Thoracic aorta (tissue), 2 donors: Measurements from ENCODE around the gene SHISAL2A. TPM values are rescaled to one million over a fixed set of nuclear protein-coding genes. Genes with fewer than 3 reads are reported as not detected.

Experiments
- ATAC-seq: fragments of 150-250 bp; one replicate; pipeline ENCODE4 v1.8.0; 2017; ENCODE audit warnings: low read depth; ENCODE audit not compliant: insufficient number of reproducible peaks, low FRiP score
- DNase-seq: peaks from one replicate; pipeline ENCODE4 v3.0.0-alpha.2; 2020; ENCODE audit warnings: low spot score
- H3K27ac ChIP-seq, 2 donors: fragments of 200-600 bp; sonication (generic); 1 replicate in 1 of 2; 2 replicates in 1 of 2; pipeline ENCODE4 v1.5.1; 2016; ENCODE audit warnings: mild to moderate bottlenecking in 2 of 2, moderate library complexity in 2 of 2
- H3K27me3 ChIP-seq: fragments of 200-600 bp; sonication (generic); replicated peaks from 2 replicates; pipeline ENCODE4 v1.6.0; 2016; ENCODE audit warnings: mild to moderate bottlenecking; ENCODE audit not compliant: insufficient read depth
- H3K36me3 ChIP-seq: fragments of 200-600 bp; sonication (generic); one replicate; pipeline ENCODE4 v1.5.1; 2016
- H3K4me1 ChIP-seq, 2 donors: fragments of 200-600 bp; sonication (generic); 1 replicate in 1 of 2; 2 replicates in 1 of 2; pipeline versions ENCODE4 v1.5.1 to v1.6.0; 2016; ENCODE audit warnings: low read depth in 2 of 2, mild to moderate bottlenecking in 1 of 2; ENCODE audit not compliant: control insufficient read depth in 1 of 2
- H3K4me3 ChIP-seq: fragments of 200-600 bp; sonication (generic); 2 replicates; pipeline ENCODE4 v1.5.1; 2016; ENCODE audit warnings: mild to moderate bottlenecking
- H3K9me3 ChIP-seq: fragments of 200-600 bp; sonication (generic); 2 replicates; pipeline ENCODE4 v1.5.1; 2016
- CTCF ChIP-seq: fragments of 200-600 bp; sonication (generic); IDR thresholded peaks from one replicate; pipeline ENCODE4 v1.5.1; 2019; ENCODE audit warnings: antibody characterized with exemption
- total RNA-seq, 2 donors: library from RNA; depleted of rRNA; stranded (reverse); fragments of >200 nt; gene quantifications; one replicate each; pipeline versions ENCODE4 v1.1.0 to v1.2.3, GENCODE V29; 2016

SHISAL2A gene
- total RNA-seq, 2 donors from 2014 or later: 0.54 TPM; not detected in 1

DNA sequence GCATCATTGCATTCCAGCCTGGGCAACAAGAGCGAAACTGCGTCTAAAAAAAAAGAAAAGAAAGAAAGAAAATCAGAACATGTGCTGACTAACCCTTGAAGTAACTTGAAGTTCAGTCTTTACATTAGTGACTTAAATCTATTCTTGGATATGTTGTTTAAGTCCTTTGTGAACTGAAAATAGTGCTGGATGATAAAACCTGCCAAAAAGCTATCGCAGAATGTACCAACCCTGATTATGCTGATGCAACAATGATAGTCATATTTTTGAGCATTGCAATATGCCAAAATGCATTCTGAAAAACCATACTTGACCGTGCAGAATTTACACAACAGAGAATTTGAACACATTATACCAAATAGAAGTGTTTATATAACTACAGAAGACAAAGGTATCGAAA lies 30.7 kb downstream of the SHISAL2A start:
- ATAC-seq: no peak
- Histone ChIP-seq H3K27ac (no peak overlapping the region), H3K36me3 (no peaks in the 10 kb centered on the region), H3K4me1 (no peaks in the 10 kb centered on the region), H3K4me3 (no peak overlapping the region), H3K27me3 (no peaks in the 10 kb centered on the region), H3K9me3 (no peaks in the 10 kb centered on the region)
- TF ChIP-seq CTCF: no peak
- DNase-seq: no peak

DNA sequence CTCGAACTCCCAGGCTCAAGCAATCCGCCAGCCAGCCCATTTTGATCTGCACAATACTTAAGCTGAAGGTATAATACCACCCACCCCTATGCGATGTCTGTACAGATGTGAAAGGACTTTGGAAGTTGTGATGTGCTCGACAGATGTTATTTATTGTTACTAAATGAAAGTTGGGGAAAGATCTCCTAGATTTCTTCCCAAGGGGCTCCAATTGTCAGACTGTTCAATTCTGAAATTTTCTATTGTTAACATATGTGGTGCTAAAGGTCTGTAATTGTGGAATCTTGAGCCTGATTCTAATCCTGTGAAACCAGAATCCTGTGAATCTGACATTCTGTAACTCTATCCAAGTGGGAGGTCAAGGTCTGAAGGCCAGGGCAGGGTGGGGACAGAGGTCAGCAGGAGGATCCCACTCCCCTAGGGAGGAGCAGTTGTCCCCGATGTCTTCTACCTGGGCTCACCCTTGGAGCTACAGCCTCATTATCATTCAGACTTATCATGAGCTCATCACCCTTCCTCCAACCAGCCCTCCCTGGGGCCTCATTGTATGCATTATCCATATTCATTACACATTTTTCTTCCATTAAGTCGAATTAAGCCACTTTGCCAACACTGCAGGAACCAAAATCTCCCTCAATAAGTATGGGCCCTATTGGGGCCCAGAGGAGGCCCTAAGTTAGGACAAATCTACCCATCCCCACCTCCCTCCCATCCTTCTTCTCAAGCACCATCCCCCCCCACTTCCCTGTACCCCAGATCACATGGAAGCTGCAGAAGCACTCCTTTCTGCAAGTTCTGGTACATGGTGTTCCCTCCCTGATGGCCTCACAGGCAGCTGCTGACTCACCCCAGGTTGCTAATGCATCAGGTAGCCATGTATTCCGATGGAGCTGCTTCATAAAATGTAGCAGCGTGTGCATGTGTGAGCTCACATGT lies 32.3 kb downstream of the SHISAL2A start:
- no peaks in the 10 kb centered on the region for H3K9me3 ChIP-seq
- H3K4me1 ChIP-seq: no peaks in the 10 kb centered on the region
- no peaks in the 10 kb centered on the region for H3K27me3 ChIP-seq
- H3K36me3 ChIP-seq: no peaks in the 10 kb centered on the region
- ATAC-seq: no peak
- no peak for TF ChIP-seq CTCF
- H3K27ac ChIP-seq: no peak overlapping the region
- DNase-seq: no peak
- H3K4me3 ChIP-seq: no peak overlapping the region

- DNase-seq (no peak), ATAC-seq (no peak)
- Histone ChIP-seq H3K9me3 (no peaks in the 10 kb centered on the region), H3K36me3 (no peaks in the 10 kb centered on the region), H3K27ac (no peak overlapping the region), H3K4me1 (no peaks in the 10 kb centered on the region), H3K4me3 (no peak overlapping the region), H3K27me3 (no peaks in the 10 kb centered on the region)
- TF ChIP-seq CTCF: no peak
Observed at GRCh38 chr1:52667290-52667689, 34.3 kb downstream of the SHISAL2A start.

- no peaks in the 10 kb centered on the region for H3K4me1 ChIP-seq
- no peak for ATAC-seq
- no peaks in the 10 kb centered on the region for H3K9me3 ChIP-seq
- H3K4me3 ChIP-seq: no peak overlapping the region
- H3K27me3 ChIP-seq: no peaks in the 10 kb centered on the region
- no peaks in the 10 kb centered on the region for H3K36me3 ChIP-seq
- H3K27ac ChIP-seq: no peak overlapping the region
- no peak for TF ChIP-seq CTCF
- no peak for DNase-seq
Observed at GRCh38 chr1:52667984-52668383, 35.0 kb downstream of the SHISAL2A start.

- DNase-seq (no peak), ATAC-seq (no peak)
- no peak overlapping the region for H3K27ac ChIP-seq
- H3K4me3 ChIP-seq: no peak overlapping the region
- H3K4me1 ChIP-seq: no peaks in the 10 kb centered on the region
- no peaks in the 10 kb centered on the region for H3K9me3 ChIP-seq
- no peak for TF ChIP-seq CTCF
- H3K27me3 ChIP-seq: no peaks in the 10 kb centered on the region
- H3K36me3 ChIP-seq: no peaks in the 10 kb centered on the region
Observed at GRCh38 chr1:52668711-52669110, 35.7 kb downstream of the SHISAL2A start.
